Measurements from ENCODE around the gene NFIB. TPM values are rescaled to one million over a fixed set of nuclear protein-coding genes. Genes with fewer than 3 reads are reported as not detected.

Gene NFIB
- total RNA-seq, 1 donor from 2014 or later = not detected

GRCh38 chr9:14321517-14322130, 7.7 kb upstream of the NFIB start:
- intact Hi-C loops (cut with micrococcal nuclease) = loop anchor here (1.0 to 10.0 kb wide), 9 partner anchors 8 to 1231 kb away; partner anchors contain the start of genes CCDC171, PSIP1, SNAPC3 and ZDHHC21

GRCh38 chr9:14320271-14321181, 6.6 kb upstream of the NFIB start:
- intact Hi-C loops (cut with micrococcal nuclease) = loop anchor here (5.0 to 10.0 kb wide), 4 partner anchors 267 to 1102 kb away; partner anchors contain the start of gene SNAPC3

- intact Hi-C loops (cut with micrococcal nuclease) = no loop called here
These were observed 5.1 kb upstream of the NFIB start for GRCh38 chr9:14318934-14319580.

DNA sequence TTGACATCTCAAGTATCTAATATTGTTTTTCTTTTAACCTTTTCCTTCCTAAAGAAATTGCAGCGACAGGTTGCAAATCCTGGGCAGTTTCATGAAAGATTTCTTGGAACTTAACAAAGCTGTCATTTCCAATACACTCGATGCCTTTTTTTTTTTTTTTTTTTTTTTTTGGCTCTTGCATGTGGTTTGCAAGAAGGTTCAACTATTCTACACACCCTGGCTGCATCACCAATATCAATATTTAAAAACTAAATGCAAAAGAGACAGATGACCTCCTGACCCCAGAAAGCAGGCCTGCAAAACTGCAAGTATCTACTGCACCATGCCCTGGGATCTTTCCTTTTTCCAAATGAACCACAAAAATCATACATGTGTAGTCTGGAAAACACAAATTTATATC, 4.4 kb upstream of the NFIB start:
- intact Hi-C loops (cut with micrococcal nuclease) = no loop called here

GRCh38 chr9:14317667-14318320, 3.9 kb upstream of the NFIB start:
- intact Hi-C loops (cut with micrococcal nuclease) = no loop called here

GRCh38 chr9:14316602-14317300, 2.8 kb upstream of the NFIB start:
- intact Hi-C loops (cut with micrococcal nuclease) = no loop called here

- intact Hi-C loops (cut with micrococcal nuclease) = no loop called here
These were observed 2.1 kb upstream of the NFIB start for GRCh38 chr9:14315875-14316601.

DNA sequence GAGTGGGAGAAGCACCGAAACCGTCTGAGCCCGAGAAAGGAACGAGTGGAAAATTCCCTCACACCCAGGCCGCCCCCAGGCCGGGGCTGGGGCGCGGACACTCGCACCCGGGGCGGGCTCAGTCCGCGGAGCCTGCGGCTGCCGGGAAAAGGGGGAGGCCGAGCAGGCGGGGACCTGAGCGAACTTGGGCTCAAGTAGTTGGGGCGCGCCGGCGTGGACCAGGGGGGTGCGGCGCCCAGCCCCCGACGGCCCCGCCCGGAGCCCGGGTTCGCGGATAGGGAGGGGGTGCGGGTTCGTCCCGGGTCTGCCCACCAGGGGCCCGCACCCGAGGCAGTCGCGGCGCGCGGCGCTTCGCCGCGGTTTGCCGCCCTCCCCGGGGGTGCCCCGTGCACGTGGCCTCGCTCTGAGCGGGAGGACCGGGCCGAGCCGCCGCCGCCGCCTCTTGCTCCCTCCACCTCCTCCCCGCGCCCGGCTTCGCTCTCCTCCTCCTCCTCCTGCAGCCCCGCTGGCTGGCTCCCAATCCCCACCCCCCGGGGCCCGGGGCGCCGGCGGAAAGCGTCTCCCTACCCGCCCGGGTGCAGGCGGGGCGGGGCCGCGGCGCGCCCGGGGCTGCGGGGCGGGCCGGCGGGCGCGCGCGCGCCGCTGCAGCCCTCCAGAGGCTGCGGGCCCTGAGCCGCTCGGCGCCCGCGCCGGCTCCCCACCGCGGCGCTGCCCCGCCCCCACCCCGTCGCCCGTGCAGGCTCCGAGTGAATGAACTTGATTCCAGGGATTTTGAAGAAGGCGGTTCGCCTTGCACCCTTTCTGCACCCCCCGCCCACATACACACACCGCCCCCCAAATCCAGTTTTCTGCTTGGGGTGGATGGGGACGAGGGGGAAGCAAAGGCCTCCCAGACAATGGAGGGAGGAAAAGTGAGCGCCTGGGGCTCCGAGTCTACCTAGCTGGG, 1.3 kb upstream of the NFIB start:
- intact Hi-C loops (cut with micrococcal nuclease) = loop anchor here (5.0 kb wide), 1 partner anchor 43 kb away; no protein-coding TSS in a partner anchor

- intact Hi-C loops (cut with micrococcal nuclease) = loop anchor here (5.0 kb wide), 1 partner anchor 42 kb away; no protein-coding TSS in a partner anchor
These were observed 535 bp upstream of the NFIB start for GRCh38 chr9:14314424-14314928.

- intact Hi-C loops (cut with micrococcal nuclease) = loop anchor here (1.0 to 5.0 kb wide), 4 partner anchors 9 to 41 kb away; no protein-coding TSS in a partner anchor
These were observed 482 bp downstream of the NFIB start for GRCh38 chr9:14313378-14313940.

DNA sequence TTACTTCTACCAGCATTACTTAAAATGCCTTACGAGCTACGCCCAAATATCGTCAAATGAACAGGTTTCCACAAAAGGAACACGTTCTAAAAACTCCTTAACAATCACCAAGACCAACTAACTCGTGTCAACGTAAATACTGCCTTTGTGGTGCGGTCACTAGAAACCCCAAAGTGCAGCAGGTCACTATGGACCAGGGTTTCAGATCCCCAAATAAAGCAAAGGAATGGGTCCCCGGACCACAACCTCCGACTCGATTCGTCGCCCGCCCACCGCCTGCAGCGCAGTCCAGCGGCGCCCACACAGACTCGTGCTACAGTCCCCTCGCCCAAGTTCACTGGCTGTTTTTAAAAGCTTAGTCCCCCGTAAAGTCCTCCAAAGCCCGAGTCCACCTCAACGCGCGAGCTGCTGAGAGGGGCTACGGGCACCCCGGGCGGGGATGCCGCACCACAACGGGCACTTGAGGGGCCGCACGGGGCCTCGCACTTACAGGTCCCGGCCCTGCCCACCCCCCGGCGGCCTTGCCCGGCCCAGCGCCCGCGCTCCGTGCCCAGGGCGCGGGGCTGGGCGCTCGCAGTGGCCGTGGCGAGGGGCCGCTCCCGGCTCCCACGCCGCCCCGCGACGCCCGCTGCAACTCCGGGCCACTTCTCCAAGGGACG, 1.1 kb downstream of the NFIB start:
- intact Hi-C loops (cut with micrococcal nuclease) = loop anchor here (1.0 to 5.0 kb wide), 5 partner anchors 9 to 41 kb away; no protein-coding TSS in a partner anchor

GRCh38 chr9:14311956-14312685, 1.8 kb downstream of the NFIB start:
- intact Hi-C loops (cut with micrococcal nuclease) = loop anchor here (1.0 to 5.0 kb wide), 3 partner anchors 15 to 40 kb away; no protein-coding TSS in a partner anchor

DNA sequence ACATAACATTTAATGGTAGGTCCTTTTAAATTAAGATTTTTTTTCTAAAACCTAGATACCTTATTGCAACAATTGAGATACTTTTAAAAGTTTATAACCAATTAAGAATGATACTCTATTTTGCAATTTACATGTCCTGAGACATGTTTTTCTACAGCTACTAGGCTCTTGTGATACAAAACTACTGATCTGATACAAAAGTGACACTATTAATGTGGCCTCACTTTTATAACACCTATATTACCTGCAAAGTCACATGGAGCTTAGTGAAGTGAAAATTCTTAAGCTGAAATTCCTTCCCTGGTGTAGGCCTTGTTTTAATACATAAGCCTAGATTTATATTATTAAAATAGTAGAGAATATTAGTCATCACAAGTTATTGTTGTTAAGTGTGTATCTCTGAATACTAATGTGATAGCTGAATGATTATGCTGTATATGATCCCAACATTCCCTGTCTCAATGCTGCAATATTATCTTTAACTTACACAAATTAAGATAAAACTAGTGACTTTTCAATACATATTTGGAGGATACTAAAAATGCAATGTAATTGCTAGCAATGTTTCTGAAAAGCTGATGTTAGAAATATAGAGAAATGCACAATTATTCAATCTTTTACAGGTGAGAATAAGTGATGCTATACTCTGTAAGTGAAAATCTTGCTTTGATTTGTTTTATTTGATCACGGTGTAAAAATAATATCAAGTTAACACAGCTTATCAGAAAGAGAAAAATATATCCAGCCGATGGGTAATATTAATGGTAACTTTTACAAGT, 2.6 kb downstream of the NFIB start:
- intact Hi-C loops (cut with micrococcal nuclease) = loop anchor here (5.0 kb wide), 1 partner anchor 39 kb away; no protein-coding TSS in a partner anchor

DNA sequence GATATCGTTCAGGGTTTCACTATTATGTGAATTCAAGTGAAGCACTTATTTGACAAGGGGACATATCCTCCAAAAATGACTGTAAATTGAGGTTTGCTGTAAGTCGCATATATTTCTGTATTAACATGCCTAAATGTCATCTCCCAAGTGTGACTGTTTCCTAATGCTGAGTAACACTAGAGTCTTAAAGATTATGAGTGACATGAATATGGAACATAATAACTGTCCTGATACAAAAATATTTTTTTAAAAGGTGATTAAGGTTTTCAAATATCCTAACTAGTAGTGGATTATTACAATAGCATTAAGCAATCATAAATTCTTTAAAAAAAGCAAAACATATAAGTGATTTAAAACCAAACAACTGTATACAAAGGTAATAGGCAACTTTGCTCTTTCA, 3.6 kb downstream of the NFIB start:
- intact Hi-C loops (cut with micrococcal nuclease) = loop anchor here (5.0 kb wide), 1 partner anchor 38 kb away; no protein-coding TSS in a partner anchor

DNA sequence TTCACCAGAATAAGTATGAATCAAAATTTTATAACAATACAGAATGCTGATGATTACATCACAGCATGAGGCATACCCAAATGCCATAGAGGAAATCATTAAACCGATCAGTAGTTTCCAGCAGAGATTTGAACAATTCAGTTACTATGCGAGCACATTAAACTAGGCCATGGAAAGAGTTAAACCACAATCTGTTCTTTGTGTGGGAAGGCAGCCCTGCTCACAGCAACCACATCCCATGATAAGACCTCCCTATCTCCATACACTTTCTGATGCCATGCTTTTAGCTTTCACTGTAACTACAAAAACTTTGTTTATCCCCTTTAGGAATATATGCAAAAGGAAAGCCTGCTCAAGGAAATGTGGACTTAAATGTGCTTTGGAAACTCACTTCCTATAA, 4.5 kb downstream of the NFIB start:
- intact Hi-C loops (cut with micrococcal nuclease) = no loop called here

DNA sequence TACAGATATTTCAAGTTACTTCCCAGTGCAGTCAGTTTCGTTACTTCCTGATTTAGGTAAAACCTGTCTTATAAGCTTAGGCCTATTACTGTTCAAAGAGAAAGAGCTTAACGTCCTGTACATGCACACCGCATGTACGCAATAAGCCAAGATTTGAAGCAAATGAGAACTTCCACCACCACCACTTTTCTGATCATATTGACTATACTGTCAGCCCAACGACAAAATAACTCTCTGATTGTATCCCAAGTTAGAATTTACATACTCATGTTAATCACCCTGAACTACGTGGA, 5.1 kb downstream of the NFIB start:
- intact Hi-C loops (cut with micrococcal nuclease) = no loop called here
